Fibroblast of the aortic adventitia (primary cell): ENCODE data around the gene TCF12. TPM values are rescaled to one million over a fixed set of nuclear protein-coding genes. Genes with fewer than 3 reads are reported as not detected.

Experiments used
- DNase-seq: peaks from one replicate; pipeline ENCODE4 v3.0.0-alpha.2; 2010; ENCODE audit warnings: low read depth
- H3K4me3 ChIP-seq: 2 replicates; pipeline ENCODE4 v1.5.1; 2011; ENCODE audit warnings: low read depth, mild to moderate bottlenecking, control low read depth, low read length, moderate library complexity
- total RNA-seq: library from RNA; depleted of rRNA; stranded (reverse); fragments of >200 nt; gene quantifications from 2 replicates; pipeline ENCODE4 v1.2.3, GENCODE V29; 2012; ENCODE audit warnings: low replicate concordance
- TF ChIP-seq, protein P1 (sequence below): IDR thresholded peaks from 2 replicates; pipeline ENCODE4 v1.5.1; 2011; ENCODE audit warnings: mild to moderate bottlenecking, low read length, control low read depth, inconsistent platforms; ENCODE audit not compliant: insufficient read depth

TCF12 gene
- total RNA-seq, 1 donor, result 89.2 TPM

DNA sequence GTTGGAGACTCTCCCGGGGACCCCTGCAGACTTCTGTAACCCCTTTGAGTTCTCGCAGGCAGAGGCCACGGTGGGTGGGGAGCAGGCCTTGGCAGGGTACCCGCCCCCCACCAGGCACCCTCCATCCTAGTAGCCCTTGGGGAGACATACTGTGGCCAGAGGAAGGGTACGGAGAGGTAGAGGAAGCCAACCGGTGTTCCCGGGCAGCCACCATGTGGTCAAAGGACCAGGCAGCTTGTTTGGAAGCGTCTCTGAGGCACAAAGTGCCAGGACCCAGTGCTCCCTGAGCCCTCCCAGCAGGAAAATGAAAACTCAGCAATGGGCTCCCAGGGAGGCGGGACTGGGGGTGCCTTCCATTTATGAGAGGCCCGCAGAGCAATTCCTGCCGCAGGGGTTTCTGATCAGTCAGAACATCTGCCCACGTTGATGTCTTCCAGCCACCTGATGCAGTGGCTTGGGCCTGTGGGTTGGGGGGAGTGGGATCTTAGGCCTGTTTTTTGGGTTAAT is 404.9 kb downstream of the TCF12 start:
- H3K4me3 ChIP-seq, result no peak overlapping the region
- TF ChIP-seq, protein P1, sequence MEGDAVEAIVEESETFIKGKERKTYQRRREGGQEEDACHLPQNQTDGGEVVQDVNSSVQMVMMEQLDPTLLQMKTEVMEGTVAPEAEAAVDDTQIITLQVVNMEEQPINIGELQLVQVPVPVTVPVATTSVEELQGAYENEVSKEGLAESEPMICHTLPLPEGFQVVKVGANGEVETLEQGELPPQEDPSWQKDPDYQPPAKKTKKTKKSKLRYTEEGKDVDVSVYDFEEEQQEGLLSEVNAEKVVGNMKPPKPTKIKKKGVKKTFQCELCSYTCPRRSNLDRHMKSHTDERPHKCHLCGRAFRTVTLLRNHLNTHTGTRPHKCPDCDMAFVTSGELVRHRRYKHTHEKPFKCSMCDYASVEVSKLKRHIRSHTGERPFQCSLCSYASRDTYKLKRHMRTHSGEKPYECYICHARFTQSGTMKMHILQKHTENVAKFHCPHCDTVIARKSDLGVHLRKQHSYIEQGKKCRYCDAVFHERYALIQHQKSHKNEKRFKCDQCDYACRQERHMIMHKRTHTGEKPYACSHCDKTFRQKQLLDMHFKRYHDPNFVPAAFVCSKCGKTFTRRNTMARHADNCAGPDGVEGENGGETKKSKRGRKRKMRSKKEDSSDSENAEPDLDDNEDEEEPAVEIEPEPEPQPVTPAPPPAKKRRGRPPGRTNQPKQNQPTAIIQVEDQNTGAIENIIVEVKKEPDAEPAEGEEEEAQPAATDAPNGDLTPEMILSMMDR, result no peak
- no peak for DNase-seq

DNA sequence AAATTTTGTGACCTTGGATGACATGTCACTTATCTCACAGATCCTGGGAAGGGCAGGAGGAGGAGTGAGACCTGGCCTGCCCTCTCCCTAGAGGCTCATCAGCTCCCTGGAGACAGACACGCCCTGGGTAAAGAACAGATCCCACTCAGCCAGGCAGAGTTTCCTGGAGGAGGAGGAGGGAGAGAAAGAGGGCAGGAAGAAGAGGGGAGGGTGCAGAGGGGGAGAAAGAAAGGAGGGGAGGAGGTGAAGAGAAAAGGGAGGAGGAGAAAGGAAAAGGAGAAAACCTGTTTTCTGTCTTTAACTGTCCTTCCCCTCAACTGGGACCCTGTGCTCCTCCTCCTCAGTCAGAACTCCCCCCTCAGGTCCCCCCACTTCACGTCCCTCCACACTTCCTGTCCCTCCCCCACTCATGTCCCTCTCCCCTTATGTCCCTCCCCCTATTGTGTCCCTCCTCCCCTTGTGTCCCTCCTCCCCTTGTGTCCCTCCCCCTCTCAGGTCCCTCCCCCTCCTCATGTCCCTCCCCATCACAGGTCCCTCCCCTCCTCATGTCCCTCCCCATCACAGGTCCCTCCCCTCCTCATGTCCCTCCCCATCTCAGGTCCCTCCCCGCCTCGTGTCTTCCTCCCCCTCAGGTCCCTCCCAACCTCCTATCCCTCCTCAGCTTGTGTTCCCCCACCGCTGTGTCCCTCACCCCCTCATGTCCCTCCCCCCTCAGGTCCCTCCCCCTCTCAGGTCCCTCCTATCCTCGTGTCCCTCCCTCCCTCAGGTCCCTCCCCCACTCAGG is 405.6 kb downstream of the TCF12 start:
- no peak for DNase-seq

DNA sequence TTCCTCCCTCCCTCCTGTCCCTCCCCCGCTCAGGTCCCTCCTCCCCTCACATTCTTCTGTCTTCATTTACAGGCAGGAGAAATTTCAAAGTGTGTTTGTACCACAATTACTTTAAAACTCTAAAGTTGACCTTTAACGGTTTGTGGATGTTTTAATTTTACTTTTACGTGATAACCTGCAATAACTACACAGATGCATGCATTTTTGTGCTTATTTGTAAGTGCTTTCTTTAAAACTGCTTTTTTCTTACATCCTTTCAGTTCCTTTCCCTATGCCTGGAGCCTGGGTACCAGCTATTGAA is 406.1 kb downstream of the TCF12 start:
- no peak for DNase-seq
- H3K4me3 ChIP-seq, result no peak overlapping the region
- TF ChIP-seq, protein P1, result no peak

More for the DNA sequence above, 405.6 kb downstream of the TCF12 start:
- H3K4me3 ChIP-seq, result no peak overlapping the region
- TF ChIP-seq, protein P1, result no peak

DNA sequence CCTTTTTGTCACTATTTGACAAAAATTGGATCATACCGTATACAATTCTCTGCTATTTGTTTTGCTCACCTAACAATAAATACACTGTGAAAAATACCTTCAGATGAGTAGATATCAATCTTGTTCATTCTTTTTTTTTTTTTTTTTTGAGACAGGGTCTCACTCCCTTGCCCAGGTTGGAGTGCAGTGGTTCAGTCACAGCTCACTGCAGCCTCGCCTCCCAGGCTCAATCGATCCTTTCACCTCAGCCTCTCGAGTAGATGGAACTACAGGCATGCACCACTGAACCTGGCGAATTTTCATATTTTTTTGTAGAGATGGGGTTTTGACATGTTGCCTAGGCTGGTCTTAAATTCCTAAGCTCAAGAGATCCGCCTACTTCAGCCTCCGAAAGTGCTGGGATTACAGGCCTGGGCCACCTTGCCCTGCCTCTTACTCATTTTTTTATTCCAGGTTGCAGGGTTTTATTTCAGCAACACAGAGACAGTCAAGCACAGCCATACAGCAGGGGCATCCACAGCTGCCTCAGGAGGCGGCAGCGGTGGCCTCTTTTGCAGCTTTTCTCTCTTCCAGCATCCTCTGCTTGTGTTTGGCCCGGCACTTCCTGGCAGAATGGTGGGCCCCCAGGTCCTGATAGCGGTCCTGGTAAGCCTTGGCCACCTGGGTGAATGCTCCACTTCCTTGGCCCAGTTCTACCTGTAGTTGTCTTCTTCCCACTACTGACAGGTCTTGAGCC is 406.7 kb downstream of the TCF12 start:
- TF ChIP-seq, protein P1, result no peak
- H3K4me3 ChIP-seq, result no peak overlapping the region
- DNase-seq, result no peak

DNA sequence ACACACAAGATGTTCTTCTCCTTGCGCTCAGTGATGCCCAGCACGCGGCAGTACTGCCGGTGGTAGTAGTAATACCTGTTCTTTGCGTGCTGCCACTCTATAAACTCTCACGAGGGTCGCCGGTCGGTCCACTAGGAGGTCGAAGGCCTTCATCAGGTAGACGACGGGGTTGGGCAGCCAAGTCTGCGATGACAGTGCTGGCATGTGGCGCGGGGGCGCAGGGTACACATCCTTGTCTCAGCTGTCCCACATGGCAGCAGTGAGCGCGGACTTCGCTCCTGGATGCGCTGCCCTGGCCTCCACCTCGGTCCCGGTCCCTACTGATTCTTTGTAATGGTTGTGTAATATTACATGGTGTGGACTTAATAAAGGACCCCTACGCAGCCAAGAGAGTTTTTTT is 407.8 kb downstream of the TCF12 start:
- TF ChIP-seq, protein P1, result no peak

DNA sequence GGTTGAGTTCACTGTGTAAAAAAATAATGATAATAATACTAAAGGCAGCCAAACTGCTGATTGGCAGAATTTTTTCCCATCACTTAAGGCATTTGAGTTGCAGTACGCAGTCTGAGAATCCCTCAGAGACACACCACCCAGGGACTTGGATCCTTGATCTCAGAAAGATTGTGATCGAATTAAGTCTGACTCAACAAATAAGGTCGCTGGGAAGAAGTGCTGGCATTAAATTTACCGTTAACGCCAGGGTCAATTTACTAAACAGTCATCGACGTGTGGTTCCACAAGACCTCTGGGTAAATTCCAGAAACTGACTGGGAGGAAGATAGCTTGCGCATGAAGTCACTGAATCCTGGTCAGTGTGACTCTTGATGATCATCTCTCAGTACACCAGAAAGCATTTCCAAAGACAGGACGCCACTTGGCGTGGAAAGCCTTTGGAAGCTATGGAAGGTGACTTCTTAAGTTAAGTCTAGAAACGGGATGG is 409.6 kb downstream of the TCF12 start:
- H3K4me3 ChIP-seq, result no peak overlapping the region
- DNase-seq, result peak; percentile 95
- TF ChIP-seq, protein P1, result no peak

More for the DNA sequence above, 407.8 kb downstream of the TCF12 start:
- H3K4me3 ChIP-seq, result no peak overlapping the region
- DNase-seq, result no peak
